ENCODE data around the gene COL17A1. TPM values are rescaled to one million over a fixed set of nuclear protein-coding genes. Genes with fewer than 3 reads are reported as not detected.
A peak's percentile ranks its signal among the peaks of the same experiment; 100 is the strongest.

Gene COL17A1
- total RNA-seq, 4 donors from 2014 or later, result 0.17 to 0.29 (median 0.26) TPM; not detected in 1

DNA sequence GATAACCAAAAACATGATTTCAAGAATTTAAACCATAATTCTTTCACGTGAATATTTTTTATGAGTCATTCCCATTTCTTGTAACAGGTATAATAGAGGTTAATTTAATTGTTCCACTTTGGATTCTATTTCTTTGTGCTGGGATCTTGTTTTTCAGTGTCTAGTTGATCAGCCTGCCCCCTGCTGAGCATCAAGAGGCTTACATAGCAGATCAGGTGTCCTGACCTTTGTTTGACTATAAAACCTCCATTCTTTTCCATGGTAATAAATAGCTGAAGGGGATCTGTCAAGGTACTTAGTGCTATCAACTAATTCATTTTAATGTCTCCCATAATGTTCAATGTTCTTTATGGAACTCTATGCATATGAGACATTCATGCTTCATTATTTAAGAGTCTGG, 4.9 kb downstream of the COL17A1 start:
- intact Hi-C loops (cut with DNase I), result no loop called here
- no peak for TF ChIP-seq EP300 (IDR thresholded peaks at IDR 0.05)
- TF ChIP-seq, protein P1, sequence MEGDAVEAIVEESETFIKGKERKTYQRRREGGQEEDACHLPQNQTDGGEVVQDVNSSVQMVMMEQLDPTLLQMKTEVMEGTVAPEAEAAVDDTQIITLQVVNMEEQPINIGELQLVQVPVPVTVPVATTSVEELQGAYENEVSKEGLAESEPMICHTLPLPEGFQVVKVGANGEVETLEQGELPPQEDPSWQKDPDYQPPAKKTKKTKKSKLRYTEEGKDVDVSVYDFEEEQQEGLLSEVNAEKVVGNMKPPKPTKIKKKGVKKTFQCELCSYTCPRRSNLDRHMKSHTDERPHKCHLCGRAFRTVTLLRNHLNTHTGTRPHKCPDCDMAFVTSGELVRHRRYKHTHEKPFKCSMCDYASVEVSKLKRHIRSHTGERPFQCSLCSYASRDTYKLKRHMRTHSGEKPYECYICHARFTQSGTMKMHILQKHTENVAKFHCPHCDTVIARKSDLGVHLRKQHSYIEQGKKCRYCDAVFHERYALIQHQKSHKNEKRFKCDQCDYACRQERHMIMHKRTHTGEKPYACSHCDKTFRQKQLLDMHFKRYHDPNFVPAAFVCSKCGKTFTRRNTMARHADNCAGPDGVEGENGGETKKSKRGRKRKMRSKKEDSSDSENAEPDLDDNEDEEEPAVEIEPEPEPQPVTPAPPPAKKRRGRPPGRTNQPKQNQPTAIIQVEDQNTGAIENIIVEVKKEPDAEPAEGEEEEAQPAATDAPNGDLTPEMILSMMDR (IDR thresholded peaks at IDR 0.05), result peak in 1 of 3 experiments; percentile 22
- Histone ChIP-seq H3K27ac (replicated peaks in 1 of 4) (no peak overlapping the region), H3K27me3 (no peaks in the 10 kb centered on the region), H3K36me3 (no peaks in the 10 kb centered on the region), H3K4me1 (peaks cover 0 to 5% (median 0%) of the 10 kb centered on the region in 4 donors), H3K4me3 (no peak overlapping the region), H3K9me3 (no peaks in the 10 kb centered on the region)
- DNase-seq (ENCODE audit: extremely low spot score), result no peak
- 74% methylated on average over 1 of the region's 1 CpG for WGBS

DNA sequence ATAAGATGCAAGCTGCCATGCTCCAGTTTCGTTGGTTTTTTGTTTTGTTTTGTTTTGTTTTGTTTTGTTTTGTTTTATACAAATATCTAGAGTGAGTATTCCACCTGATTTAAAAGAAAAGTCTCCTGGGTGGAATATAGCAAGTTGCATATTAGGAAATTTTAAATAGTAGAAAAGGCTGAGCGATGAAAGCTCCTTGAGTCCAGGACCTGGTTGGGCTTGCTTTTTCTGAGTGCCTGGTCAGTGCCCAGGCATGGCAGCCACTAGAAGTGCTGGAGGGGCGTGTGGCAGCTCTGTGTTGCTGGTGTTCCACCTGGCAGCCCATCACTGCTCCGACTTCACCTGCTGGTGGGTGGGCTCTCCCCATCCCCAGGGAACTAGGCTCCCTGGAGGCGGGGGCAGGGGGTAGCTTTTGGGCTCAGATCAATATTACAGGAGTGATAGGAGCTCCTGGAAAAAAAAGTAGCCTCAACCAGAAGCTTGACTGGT, 8.0 kb downstream of the COL17A1 start:
- Histone ChIP-seq H3K27me3 (no peaks in the 10 kb centered on the region), H3K27ac (replicated peaks in 1 of 4) (no peak overlapping the region), H3K9me3 (no peaks in the 10 kb centered on the region), H3K4me3 (no peak overlapping the region), H3K36me3 (no peaks in the 10 kb centered on the region), H3K4me1 (peaks cover 0 to 5% (median 0%) of the 10 kb centered on the region in 4 donors)
- no peak for DNase-seq (ENCODE audit: extremely low spot score)
- TF ChIP-seq POLR2A (IDR thresholded peaks at IDR 0.05; ENCODE audit: low read depth) (no peak), EP300 (IDR thresholded peaks at IDR 0.05) (no peak), POLR2AphosphoS5 (IDR thresholded peaks at IDR 0.05) (no peak)
- WGBS, result 79% methylated on average over 5 of the region's 5 CpGs
- intact Hi-C loops (cut with DNase I), result no loop called here

DNA sequence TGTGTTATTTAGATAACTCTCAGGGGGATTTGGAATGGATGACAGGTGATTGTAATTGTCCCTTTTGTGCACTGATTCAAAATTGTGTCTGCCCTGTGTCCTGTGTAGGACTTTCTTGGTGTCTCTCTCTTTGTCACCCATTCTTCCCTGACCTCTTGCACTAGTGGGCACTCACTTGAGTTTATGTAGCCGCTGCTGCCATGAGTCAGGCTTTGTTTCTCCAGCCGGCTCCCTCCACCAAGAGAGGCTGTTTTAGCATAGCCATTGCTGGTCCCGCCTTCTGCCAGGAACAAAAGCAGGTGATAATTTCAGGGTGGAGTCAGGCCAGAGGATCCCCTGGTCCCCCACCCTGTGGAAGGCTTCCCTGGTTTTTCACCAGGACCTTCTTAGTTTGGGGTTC, 8.4 kb downstream of the COL17A1 start:
- Histone ChIP-seq H3K4me1 (peaks cover 0 to 5% (median 0%) of the 10 kb centered on the region in 4 donors), H3K4me3 (no peak overlapping the region), H3K27ac (replicated peaks in 1 of 4) (no peak overlapping the region), H3K27me3 (no peaks in the 10 kb centered on the region), H3K9me3 (no peaks in the 10 kb centered on the region), H3K36me3 (no peaks in the 10 kb centered on the region)
- no peak for DNase-seq (ENCODE audit: extremely low spot score)
- WGBS, result 36% methylated on average over 3 of the region's 3 CpGs
- no peak for TF ChIP-seq POLR2A (IDR thresholded peaks at IDR 0.05; ENCODE audit: low read depth)
- intact Hi-C loops (cut with DNase I), result no loop called here

DNA sequence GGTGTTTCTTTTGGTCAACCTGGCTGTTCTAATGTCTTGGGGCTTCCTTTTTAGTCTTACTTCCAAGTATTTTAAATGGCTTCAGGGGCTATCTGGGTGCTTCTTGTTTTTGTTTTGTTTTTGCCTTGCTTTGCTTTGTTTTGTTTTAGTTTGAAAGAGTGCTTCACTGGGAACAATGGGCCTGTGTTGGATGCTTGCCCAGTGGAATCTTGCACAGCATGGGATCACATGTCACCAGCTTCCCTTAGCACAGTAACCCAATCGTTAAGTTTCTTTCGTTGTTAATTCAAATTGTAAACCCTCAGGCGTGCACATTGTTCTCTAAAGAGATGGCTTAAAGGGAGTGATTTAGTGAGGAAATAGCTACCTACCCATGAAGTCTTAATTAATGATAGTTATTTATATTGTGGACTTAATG, 8.9 kb downstream of the COL17A1 start:
- DNase-seq (ENCODE audit: extremely low spot score), result no peak
- TF ChIP-seq EP300 (IDR thresholded peaks at IDR 0.05) (no peak), POLR2AphosphoS5 (IDR thresholded peaks at IDR 0.05) (peak in 1 of 2 donors; percentile 39), POLR2A (IDR thresholded peaks at IDR 0.05; ENCODE audit: low read depth) (no peak)
- TF ChIP-seq, protein P1 (IDR thresholded peaks at IDR 0.05), result no peak
- intact Hi-C loops (cut with DNase I), result no loop called here
- Histone ChIP-seq H3K9me3 (no peaks in the 10 kb centered on the region), H3K4me1 (peaks cover 0 to 5% (median 0%) of the 10 kb centered on the region in 4 donors), H3K36me3 (no peaks in the 10 kb centered on the region), H3K27me3 (no peaks in the 10 kb centered on the region), H3K27ac (replicated peaks in 1 of 4) (no peak overlapping the region), H3K4me3 (no peak overlapping the region)
- 38% methylated on average over 3 of the region's 3 CpGs for WGBS

DNA sequence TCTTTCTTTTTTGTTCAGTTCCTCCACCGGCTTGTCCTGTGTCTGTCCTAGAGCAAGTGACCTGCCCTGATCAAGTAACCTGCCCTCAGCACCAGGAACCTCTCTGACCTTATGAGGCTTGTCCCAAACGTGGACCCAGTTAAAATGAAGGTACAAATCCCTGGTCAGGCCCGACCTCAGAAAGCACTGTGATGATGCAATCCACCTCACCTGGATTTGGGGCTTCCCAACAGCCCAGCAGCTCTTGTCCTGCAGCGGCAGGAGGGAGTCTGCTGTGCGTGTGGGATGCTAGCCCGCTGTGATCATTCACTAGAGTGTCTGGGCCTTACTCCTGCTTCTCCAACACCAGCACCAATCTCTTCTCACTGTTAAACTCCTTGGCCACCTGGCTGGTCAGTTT, 11.2 kb downstream of the COL17A1 start:
- no peaks in the 10 kb centered on the region for H3K36me3 ChIP-seq
- H3K27me3 ChIP-seq, result no peaks in the 10 kb centered on the region
- H3K9me3 ChIP-seq, result no peaks in the 10 kb centered on the region
- no peak overlapping the region for H3K4me3 ChIP-seq
- H3K4me1 ChIP-seq, result peaks cover 0 to 5% (median 0%) of the 10 kb centered on the region in 4 donors
- intact Hi-C loops (cut with DNase I), result no loop called here
- 94% methylated on average over 5 of the region's 6 CpGs for WGBS
- DNase-seq (ENCODE audit: extremely low spot score), result no peak
- H3K27ac ChIP-seq (replicated peaks in 1 of 4), result no peak overlapping the region
- TF ChIP-seq EP300 (IDR thresholded peaks at IDR 0.05) (no peak), POLR2A (IDR thresholded peaks at IDR 0.05; ENCODE audit: low read depth) (no peak), POLR2AphosphoS5 (IDR thresholded peaks at IDR 0.05) (no peak)
- TF ChIP-seq, protein P1 (IDR thresholded peaks at IDR 0.05), result no peak

DNA sequence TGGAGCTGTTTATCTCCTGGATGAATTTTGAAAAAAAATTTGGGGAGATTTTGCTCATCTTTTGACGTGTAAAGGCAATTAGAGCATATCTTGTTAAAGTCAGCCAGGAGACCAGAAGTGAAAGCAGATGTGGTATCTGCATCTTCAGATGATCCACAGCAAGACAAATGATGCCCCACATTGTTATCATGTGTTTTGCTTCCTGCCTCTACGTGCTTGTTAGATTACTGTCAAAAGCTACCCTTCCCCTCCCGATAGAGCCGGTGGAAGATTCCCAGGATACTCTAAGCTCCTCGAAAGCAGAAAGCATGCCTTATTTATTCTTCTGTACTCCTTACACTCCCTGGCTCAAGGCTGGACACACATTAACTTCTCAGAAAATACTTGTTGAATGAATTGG, 12.9 kb downstream of the COL17A1 start:
- DNase-seq (ENCODE audit: extremely low spot score), result no peak
- H3K9me3 ChIP-seq, result no peaks in the 10 kb centered on the region
- H3K36me3 ChIP-seq, result no peaks in the 10 kb centered on the region
- WGBS, result 55% methylated on average over 5 of the region's 5 CpGs
- H3K27ac ChIP-seq (replicated peaks in 1 of 4), result no peak overlapping the region
- peaks cover 0 to 5% (median 0%) of the 10 kb centered on the region in 4 donors for H3K4me1 ChIP-seq
- TF ChIP-seq POLR2AphosphoS5 (IDR thresholded peaks at IDR 0.05) (no peak), POLR2A (IDR thresholded peaks at IDR 0.05; ENCODE audit: low read depth) (no peak), EP300 (IDR thresholded peaks at IDR 0.05) (no peak)
- TF ChIP-seq, protein P1 (IDR thresholded peaks at IDR 0.05), result no peak
- intact Hi-C loops (cut with DNase I), result no loop called here
- no peaks in the 10 kb centered on the region for H3K27me3 ChIP-seq
- H3K4me3 ChIP-seq, result no peak overlapping the region

All from esophagus muscularis mucosa (tissue), 4 donors.